WTC11 (cell line): ENCODE measurements around the gene RGS6. TPM values are rescaled to one million over a fixed set of nuclear protein-coding genes. Genes with fewer than 3 reads are reported as not detected.

Source experiments
- ATAC-seq: fragments of 200-7000 bp; cut with Tn5 transposase; 2 replicates; pipeline ENCODE4 v1.10.0; 2021; ENCODE audit warnings: mild to moderate bottlenecking, moderate library complexity
- CTCF ChIA-PET: fragments of 300-600 bp; sonication (Branson Sonifier 250); formaldehyde crosslinking; loops from one replicate; lab custom pipeline; 2021; ENCODE audit warnings: antibody characterized with exemption; lab: Charles Lee
- POLR2A ChIA-PET: fragments of 350-600 bp; sonication (Branson Sonifier 250); formaldehyde crosslinking; loops from one replicate; lab custom pipeline; 2021; ENCODE audit warnings: antibody characterized with exemption; lab: Charles Lee
- DNase-seq: peaks from one replicate; pipeline ENCODE4 v3.0.0; 2021; ENCODE audit warnings: low spot score
- H3K27ac Mint-ChIP-seq: 2 replicates; pipeline ENCODE4 v1.8.0; 2021; ENCODE audit warnings: mixed read lengths
- H3K27me3 Mint-ChIP-seq: 2 replicates; pipeline ENCODE4 v1.8.0; 2021; ENCODE audit warnings: low read depth, mild to moderate bottlenecking, moderate library complexity, mixed read lengths
- H3K36me3 Mint-ChIP-seq: 2 replicates; pipeline ENCODE4 v1.8.0; 2021; ENCODE audit warnings: mixed read lengths
- H3K4me1 Mint-ChIP-seq: 2 replicates; pipeline ENCODE4 v1.8.0; 2022; ENCODE audit warnings: mixed read lengths
- H3K4me3 Mint-ChIP-seq: 2 replicates; pipeline ENCODE4 v1.8.0; 2021; ENCODE audit warnings: mild to moderate bottlenecking, moderate library complexity, mixed read lengths
- H3K9me3 Mint-ChIP-seq: 2 replicates; pipeline ENCODE4 v1.8.0; 2021; ENCODE audit warnings: mixed read lengths
- ATF1 ChIP-seq: sonication (generic); formaldehyde crosslinking; IDR thresholded peaks from 2 replicates; pipeline ENCODE4 v1.8.1; 2023; ENCODE audit warnings: mild to moderate bottlenecking, moderate library complexity, missing genetic modification reagents
- ATF3 ChIP-seq: sonication (generic); formaldehyde crosslinking; conservative IDR thresholded peaks from 2 replicates; pipeline ENCODE4 v1.8.1; 2022; ENCODE audit warnings: mild to moderate bottlenecking, missing genetic modification reagents
- CREB1 ChIP-seq: sonication (generic); formaldehyde crosslinking; IDR thresholded peaks from 2 replicates; pipeline ENCODE4 v1.8.0; 2023; ENCODE audit warnings: mild to moderate bottlenecking, missing genetic modification reagents
- ESRRA ChIP-seq: sonication (generic); formaldehyde crosslinking; IDR thresholded peaks from 2 replicates; pipeline ENCODE4 v1.8.1; 2022; ENCODE audit warnings: mild to moderate bottlenecking, missing genetic modification reagents, borderline replicate concordance
- GTF2I ChIP-seq: fragments of 250-450 bp; sonication (Bioruptor Pico); conservative IDR thresholded peaks from 2 replicates; pipeline ENCODE4 v1.4.0; 2021; ENCODE audit warnings: mild to moderate bottlenecking
- IRF1 ChIP-seq: sonication (generic); formaldehyde crosslinking; IDR thresholded peaks from 2 replicates; pipeline ENCODE4 v1.8.0; 2023; ENCODE audit warnings: missing genetic modification reagents
- JAZF1 ChIP-seq: fragments of 250-450 bp; sonication (Bioruptor Pico); IDR thresholded peaks from 2 replicates; pipeline ENCODE4 v1.9.0; 2021; ENCODE audit warnings: moderate library complexity, mild to moderate bottlenecking, inconsistent platforms
- MXD4 ChIP-seq: fragments of 250-450 bp; sonication (Bioruptor Pico); IDR thresholded peaks from 2 replicates; pipeline ENCODE4 v1.8.0; 2021; ENCODE audit warnings: mild to moderate bottlenecking, moderate library complexity, borderline replicate concordance
- MYBL2 ChIP-seq: sonication (generic); formaldehyde crosslinking; IDR thresholded peaks from 2 replicates; pipeline ENCODE4 v1.8.1; 2023; ENCODE audit warnings: mild to moderate bottlenecking, moderate library complexity, missing genetic modification reagents
- NFE2L1 ChIP-seq: sonication (generic); formaldehyde crosslinking; IDR thresholded peaks from 2 replicates; pipeline ENCODE4 v1.8.1; 2023; ENCODE audit warnings: missing genetic modification reagents
- NR1H2 ChIP-seq: sonication (generic); formaldehyde crosslinking; IDR thresholded peaks from 2 replicates; pipeline ENCODE4 v1.9.0; 2021; ENCODE audit warnings: mild to moderate bottlenecking, moderate library complexity, missing genetic modification reagents
- OVOL2 ChIP-seq: fragments of 250-450 bp; sonication (Bioruptor Pico); IDR thresholded peaks from 2 replicates; pipeline ENCODE4 v1.9.0; 2021; ENCODE audit warnings: mild to moderate bottlenecking, borderline replicate concordance
- PREB ChIP-seq: sonication (generic); formaldehyde crosslinking; IDR thresholded peaks from 2 replicates; pipeline ENCODE4 v1.8.1; 2022; ENCODE audit warnings: mild to moderate bottlenecking, missing genetic modification reagents, moderate library complexity, borderline replicate concordance
- RELA ChIP-seq: sonication (generic); formaldehyde crosslinking; IDR thresholded peaks from 2 replicates; pipeline ENCODE4 v1.8.1; 2022; ENCODE audit warnings: missing genetic modification reagents, mild to moderate bottlenecking, borderline replicate concordance
- RORB ChIP-seq: fragments of 250-450 bp; sonication (Bioruptor Pico); IDR thresholded peaks from 2 replicates; pipeline ENCODE4 v1.9.0; 2021; ENCODE audit warnings: mild to moderate bottlenecking
- SMAD3 ChIP-seq: sonication (generic); formaldehyde crosslinking; IDR thresholded peaks from 2 replicates; pipeline ENCODE4 v1.8.0; 2022; ENCODE audit warnings: missing genetic modification reagents, mild to moderate bottlenecking, borderline replicate concordance
- SMAD4 ChIP-seq: sonication (generic); formaldehyde crosslinking; IDR thresholded peaks from 2 replicates; pipeline ENCODE4 v1.8.0; 2022; ENCODE audit warnings: mild to moderate bottlenecking, missing genetic modification reagents
- SP1 ChIP-seq: sonication (generic); formaldehyde crosslinking; conservative IDR thresholded peaks from 2 replicates; pipeline ENCODE4 v1.8.1; 2022; ENCODE audit warnings: missing genetic modification reagents
- STAT6 ChIP-seq: sonication (generic); formaldehyde crosslinking; conservative IDR thresholded peaks from 2 replicates; pipeline ENCODE4 v1.8.1; 2023; ENCODE audit warnings: mild to moderate bottlenecking, low read depth, missing genetic modification reagents, moderate library complexity
- TP53 ChIP-seq: sonication (generic); formaldehyde crosslinking; IDR thresholded peaks from 2 replicates; pipeline ENCODE4 v1.8.1; 2023; ENCODE audit warnings: mild to moderate bottlenecking, missing genetic modification reagents
- USF1 ChIP-seq: sonication (generic); formaldehyde crosslinking; IDR thresholded peaks from 2 replicates; pipeline ENCODE4 v1.8.0; 2022; ENCODE audit warnings: mild to moderate bottlenecking, missing genetic modification reagents
- USF2 ChIP-seq: sonication (generic); formaldehyde crosslinking; IDR thresholded peaks from 2 replicates; pipeline ENCODE4 v1.8.1; 2023; ENCODE audit warnings: mild to moderate bottlenecking, missing genetic modification reagents, moderate library complexity
- ZMAT4 ChIP-seq: fragments of 250-450 bp; sonication (Bioruptor Pico); IDR thresholded peaks from 2 replicates; pipeline ENCODE4 v1.9.0; 2021; ENCODE audit warnings: mild to moderate bottlenecking
- ZNF121 ChIP-seq: sonication (generic); formaldehyde crosslinking; IDR thresholded peaks from 2 replicates; pipeline ENCODE4 v1.8.0; 2023; ENCODE audit warnings: missing genetic modification reagents
- ZNF219 ChIP-seq: sonication (generic); formaldehyde crosslinking; IDR thresholded peaks from 2 replicates; pipeline ENCODE4 v1.8.0; 2023; ENCODE audit warnings: missing genetic modification reagents, mild to moderate bottlenecking, borderline replicate concordance
- ZNF423 ChIP-seq: fragments of 250-450 bp; sonication (Bioruptor Pico); IDR thresholded peaks from 2 replicates; pipeline ENCODE4 v2.1.2; 2022; ENCODE audit warnings: mild to moderate bottlenecking, moderate library complexity
- ZNF425 ChIP-seq: fragments of 250-450 bp; sonication (Bioruptor Pico); conservative IDR thresholded peaks from 2 replicates; pipeline ENCODE4 v1.9.0; 2021; ENCODE audit warnings: mild to moderate bottlenecking
- total RNA-seq: library from RNA; stranded (reverse); gene quantifications from 3 replicates; pipeline ENCODE4 v1.2.3, GENCODE V29; 2021

RGS6 gene
- total RNA-seq, 1 experiment from 2014 or later: 1.0 TPM

GRCh38 chr14:72521968-72522741 lies 589.9 kb downstream of the RGS6 start:
- TF ChIP-seq STAT6: no peak
- no peak for TF ChIP-seq SMAD3 (CRISPR knock-in tag)
- no peak for TF ChIP-seq SMAD4 (CRISPR knock-in tag)
- no peak for TF ChIP-seq RORB (CRISPR knock-in tag)
- no peak for TF ChIP-seq GTF2I (CRISPR knock-in tag)
- no peak for TF ChIP-seq PREB (CRISPR knock-in tag)
- no peak for TF ChIP-seq ATF3 (CRISPR knock-in tag)
- no peak for TF ChIP-seq ZNF423 (CRISPR knock-in tag)
- no peak for TF ChIP-seq MXD4 (CRISPR knock-in tag)
- no peak for TF ChIP-seq ZNF425 (CRISPR knock-in tag)
- no peak for TF ChIP-seq USF2 (CRISPR knock-in tag)
- TF ChIP-seq ZNF121 (CRISPR knock-in tag): no peak
- no peak for TF ChIP-seq RELA
- TF ChIP-seq IRF1 (CRISPR knock-in tag): no peak
- TF ChIP-seq NR1H2 (CRISPR knock-in tag): no peak
- TF ChIP-seq TP53 (CRISPR knock-in tag): no peak
- TF ChIP-seq, all 79 proteins: peak for 0
- H3K27me3 Mint-ChIP-seq: no peaks in the 10 kb centered on the region
- no peak for ATAC-seq
- no peak for DNase-seq
- peaks cover 25% of the 10 kb centered on the region for H3K9me3 Mint-ChIP-seq
- peaks cover 6% of the 10 kb centered on the region; the same call in 1 of the 2 replicates for H3K36me3 Mint-ChIP-seq
- POLR2A ChIA-PET: no interaction called here
- peaks cover 1% of the 10 kb centered on the region; the same call in 1 of the 2 replicates for H3K4me1 Mint-ChIP-seq
- H3K27ac Mint-ChIP-seq: no peak overlapping the region
- CTCF ChIA-PET: no interaction called here
- H3K4me3 Mint-ChIP-seq: no peak overlapping the region

- H3K36me3 Mint-ChIP-seq: peaks cover 6% of the 10 kb centered on the region; the same call in 1 of the 2 replicates
- no peaks in the 10 kb centered on the region for H3K4me1 Mint-ChIP-seq
- no peak for DNase-seq
- peaks cover 3% of the 10 kb centered on the region; the same call in 1 of the 2 replicates for H3K27me3 Mint-ChIP-seq
- H3K4me3 Mint-ChIP-seq: no peak overlapping the region
- no peak for ATAC-seq
- POLR2A ChIA-PET: no interaction called here
- H3K9me3 Mint-ChIP-seq: peaks cover 25% of the 10 kb centered on the region
- CTCF ChIA-PET: no interaction called here
- no peak overlapping the region for H3K27ac Mint-ChIP-seq
- TF ChIP-seq ESRRA (CRISPR knock-in tag) (no peak), IRF1 (CRISPR knock-in tag) (no peak), NFE2L1 (no peak), OVOL2 (CRISPR knock-in tag) (no peak), ZMAT4 (CRISPR knock-in tag) (no peak), SP1 (CRISPR knock-in tag) (no peak), MYBL2 (CRISPR knock-in tag) (no peak), CREB1 (CRISPR knock-in tag) (no peak), ATF1 (CRISPR knock-in tag) (no peak), ZNF219 (CRISPR knock-in tag) (no peak), JAZF1 (CRISPR knock-in tag) (no peak), USF1 (CRISPR knock-in tag) (no peak)
These were observed 590.6 kb downstream of the RGS6 start for GRCh38 chr14:72522847-72523246.
